NCI-H2196 (cell line): Measurements from ENCODE around the gene MTCL1.

Experiments
- DNase-seq: peaks from one replicate; lab custom pipeline; 2025; ENCODE audit not compliant: unreplicated experiment; lab: John Stamatoyannopoulos, UW

Gene MTCL1

GRCh38 chr18:8788503-8789429, 83.4 kb downstream of the MTCL1 start:
- DNase-seq: no peak

- no peak for DNase-seq
Measured at GRCh38 chr18:8791171-8791651, 85.9 kb downstream of the MTCL1 start.

- DNase-seq: no peak
Measured at GRCh38 chr18:8792688-8793316, 87.4 kb downstream of the MTCL1 start.

GRCh38 chr18:8793445-8794155, 88.2 kb downstream of the MTCL1 start:
- no peak for DNase-seq

GRCh38 chr18:8794156-8794933, 89.0 kb downstream of the MTCL1 start:
- no peak for DNase-seq

GRCh38 chr18:8794934-8795280, 89.6 kb downstream of the MTCL1 start:
- no peak for DNase-seq

- DNase-seq: no peak
Measured at GRCh38 chr18:8795586-8796325, 90.4 kb downstream of the MTCL1 start.

GRCh38 chr18:8797206-8797605, 91.8 kb downstream of the MTCL1 start:
- no peak for DNase-seq

GRCh38 chr18:8799001-8799400, 93.6 kb downstream of the MTCL1 start:
- DNase-seq: no peak

GRCh38 chr18:8799596-8800441, 94.5 kb downstream of the MTCL1 start:
- no peak for DNase-seq

- no peak for DNase-seq
Measured at GRCh38 chr18:8800445-8800844, 95.1 kb downstream of the MTCL1 start.

GRCh38 chr18:8800876-8801262, 95.5 kb downstream of the MTCL1 start:
- no peak for DNase-seq

- DNase-seq: no peak
Measured at GRCh38 chr18:8801263-8801901, 96.0 kb downstream of the MTCL1 start.

GRCh38 chr18:8802017-8802672, 96.8 kb downstream of the MTCL1 start:
- DNase-seq: no peak

GRCh38 chr18:8803063-8803795, 97.9 kb downstream of the MTCL1 start:
- DNase-seq: no peak

- DNase-seq: no peak
Measured at GRCh38 chr18:8803957-8804356, 98.6 kb downstream of the MTCL1 start.

GRCh38 chr18:8805552-8805951, 100.2 kb downstream of the MTCL1 start:
- no peak for DNase-seq
